H1 (cell line): ENCODE data around the gene CA9. TPM values are rescaled to one million over a fixed set of nuclear protein-coding genes. Genes with fewer than 3 reads are reported as not detected.
A peak's percentile ranks its signal among the peaks of the same experiment; 100 is the strongest.

ENCODE experiments used
- ASH2L ChIP-seq: fragments of 200-600, 300-600 bp; sonication (generic); IDR thresholded peaks from one replicate; pipeline ENCODE4 v1.7.1; 2017; ENCODE audit warnings: low read length
- BRCA1 ChIP-seq: IDR thresholded peaks from 2 replicates; pipeline ENCODE4 v1.6.1; 2012; ENCODE audit warnings: low read depth, low read length, improper control_type of control experiment
- CBX8 ChIP-seq: fragments of 300-800, 300-1000 bp; sonication (generic); IDR thresholded peaks from 2 replicates; pipeline ENCODE4 v1.7.1; 2016; ENCODE audit warnings: low read depth, low read length, borderline replicate concordance
- CHD2 ChIP-seq: IDR thresholded peaks from 2 replicates; pipeline ENCODE4 v1.6.1; 2012; ENCODE audit warnings: low read length, improper control_type of control experiment
- CREB1 ChIP-seq: IDR thresholded peaks from 2 replicates; pipeline ENCODE4 v1.6.1; 2012; ENCODE audit warnings: inconsistent platforms
- CTBP2 ChIP-seq: IDR thresholded peaks from 2 replicates; pipeline ENCODE4 v1.7.0; 2011; ENCODE audit warnings: borderline replicate concordance, mild to moderate bottlenecking, moderate library complexity, mixed read lengths, low read length; ENCODE audit not compliant: insufficient read depth, insufficient read length
- GTF2F1 ChIP-seq: IDR thresholded peaks from 2 replicates; pipeline ENCODE4 v1.6.1; 2012; ENCODE audit warnings: low read depth, low read length, improper control_type of control experiment, borderline replicate concordance
- HDAC6 ChIP-seq: IDR thresholded peaks from one replicate; pipeline ENCODE4 v1.7.1; 2012; ENCODE audit warnings: low read depth, mild to moderate bottlenecking, inconsistent platforms, low read length, moderate library complexity
- NANOG ChIP-seq: IDR thresholded peaks from 2 replicates; pipeline ENCODE4 v1.6.1; 2011; ENCODE audit warnings: low read length, low read depth, mild to moderate bottlenecking, inconsistent platforms; ENCODE audit not compliant: insufficient read depth, poor library complexity, severe bottlenecking
- PHF8 ChIP-seq: fragments of 200-600 bp; sonication (generic); conservative IDR thresholded peaks from 2 replicates; pipeline ENCODE4 v1.7.1; 2012; ENCODE audit warnings: low read depth, mild to moderate bottlenecking, inconsistent platforms, low read length, moderate library complexity
- POLR2AphosphoS5 ChIP-seq: IDR thresholded peaks from 2 replicates; pipeline ENCODE4 v1.6.1; 2011; ENCODE audit warnings: low read depth, low read length
- RAD21 ChIP-seq, 2 experiments: IDR thresholded peaks in 1 of 2; conservative IDR thresholded peaks in 1 of 2; 2 replicates each; pipeline ENCODE4 v1.6.1; 2011; ENCODE audit warnings: low read depth in 2 of 2, low read length in 2 of 2, improper control_type of control experiment in 1 of 2, inconsistent platforms in 1 of 2, mild to moderate bottlenecking in 1 of 2, moderate library complexity in 1 of 2
- RNF2 ChIP-seq: fragments of 200-900, 300-1000 bp; sonication (generic); IDR thresholded peaks from 2 replicates; pipeline ENCODE4 v1.7.1; 2016; ENCODE audit warnings: borderline replicate concordance, low read depth, mild to moderate bottlenecking, antibody characterized with exemption, low read length; ENCODE audit not compliant: poor library complexity, severe bottlenecking; ENCODE audit errors: missing control alignments
- RXRA ChIP-seq: IDR thresholded peaks from 2 replicates; pipeline ENCODE4 v1.6.1; 2011; ENCODE audit warnings: low read depth, mild to moderate bottlenecking, low read length, moderate library complexity; ENCODE audit not compliant: insufficient read depth
- SIN3A ChIP-seq, 2 experiments: IDR thresholded peaks in 1 of 2; conservative IDR thresholded peaks in 1 of 2; 2 replicates each; pipeline ENCODE4 v1.6.1; 2011 to 2012; ENCODE audit warnings: low read length in 2 of 2, improper control_type of control experiment in 1 of 2, low read depth in 1 of 2, mild to moderate bottlenecking in 1 of 2
- SP4 ChIP-seq: IDR thresholded peaks from 2 replicates; pipeline ENCODE4 v1.6.1; 2012; ENCODE audit warnings: low read length, inconsistent platforms
- TAF1 ChIP-seq: IDR thresholded peaks from 2 replicates; pipeline ENCODE4 v1.6.1; 2011; ENCODE audit warnings: mild to moderate bottlenecking, low read depth, low read length
- YY1 ChIP-seq: IDR thresholded peaks from 2 replicates; pipeline ENCODE4 v1.6.1; 2011; ENCODE audit warnings: low read depth, mild to moderate bottlenecking, low read length
- polyA plus RNA-seq, 7 experiments: library from polyadenylated mRNA; depleted of rRNA in 3 of 7; stranded (reverse) in 5 of 7; unstranded in 2 of 7; fragments of >200 nt in 5 of 7; fragments of 200-250 nt in 2 of 7; gene quantifications; 1 replicate in 5 of 7; 2 replicates in 1 of 7; 4 replicates in 1 of 7; pipeline versions ENCODE4 v1.2.1 to v1.2.3, GENCODE V29; 2011 to 2013; ENCODE audit warnings: missing spikeins in 2 of 7, mixed read lengths in 2 of 7
- total RNA-seq: library from RNA; stranded (reverse); fragmentation: NEBNext Ultra II Directional; extraction: Animal tissue kit (Norgen Biotek cat#: 25700); gene quantifications from 2 replicates; pipeline ENCODE4 v1.2.1, GENCODE V29; 2021
- TF ChIP-seq, protein P1 (sequence below), 3 experiments: IDR thresholded peaks; 1 replicate in 2 of 3; 2 replicates in 1 of 3; pipeline versions ENCODE4 v1.5.1 to v1.6.1; 2011; ENCODE audit warnings: low read length in 3 of 3, mild to moderate bottlenecking in 3 of 3, inconsistent platforms in 2 of 3, low read depth in 1 of 3, moderate library complexity in 1 of 3; ENCODE audit not compliant: insufficient read depth in 1 of 3; ENCODE audit errors: control extremely low read depth in 1 of 3
- TF ChIP-seq, protein P2 (sequence below): IDR thresholded peaks from 2 replicates; pipeline ENCODE4 v1.6.1; 2011; ENCODE audit warnings: low read depth, mild to moderate bottlenecking, low read length; ENCODE audit not compliant: insufficient read depth

The CA9 gene
- total and polyA plus RNA-seq, 2 of the 8 experiments (the other 6 are each of a cell fraction or from before 2014, with no cell fraction given) = 1.3 to 1.8 TPM

DNA sequence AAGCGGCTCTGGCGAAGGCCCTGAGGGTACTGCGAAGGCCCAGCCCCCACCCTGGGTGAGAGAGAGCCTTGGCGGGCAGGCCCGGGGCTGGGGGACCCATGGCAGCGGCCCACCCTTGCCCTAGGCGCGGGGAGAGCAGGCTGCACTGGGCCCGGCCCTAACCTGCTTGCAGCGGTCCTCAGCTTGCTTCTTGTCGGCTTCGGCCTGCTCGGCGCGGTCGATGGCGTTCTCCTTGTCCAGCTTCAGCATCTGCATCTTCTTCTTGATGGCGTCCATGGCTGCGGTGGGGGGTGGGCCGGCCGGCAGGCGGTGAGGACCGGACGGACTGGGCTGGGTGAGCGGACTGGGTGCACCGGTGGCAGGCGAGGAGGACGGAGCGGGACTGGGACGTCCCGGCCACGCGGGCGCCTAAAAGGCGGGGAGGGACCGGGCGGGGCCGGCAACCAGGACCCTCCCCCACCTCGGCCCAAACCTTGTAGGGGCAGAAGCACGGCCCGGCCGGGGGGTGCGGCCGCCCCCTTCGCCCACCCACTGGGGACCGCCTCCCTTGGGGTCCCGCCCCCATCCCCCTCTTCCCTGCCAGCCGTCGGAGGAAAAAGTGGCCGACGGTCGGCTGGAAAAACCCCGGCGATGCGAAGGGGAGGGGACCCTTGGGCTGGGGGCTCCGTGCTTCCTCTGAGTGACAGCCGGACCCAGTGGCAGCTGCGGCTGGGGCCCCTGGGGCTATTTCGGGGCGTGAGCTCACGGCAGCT lies 16.0 kb downstream of the CA9 start, which contains the start of gene TPM2 (continued):
- TF ChIP-seq CTBP2 (no peak), CBX8 (no peak), ASH2L (no peak), BRCA1 (no peak), RNF2 (no peak), HDAC6 (no peak), RAD21 (IDR thresholded peaks at IDR 0.05 in 1 of 2, conservative IDR thresholded peaks at IDR 0.05 in 1 of 2; ENCODE audit: low read depth in 2 of 2, low read length in 2 of 2) (no peak), CREB1 (no peak), CHD2 (no peak), POLR2AphosphoS5 (peak; percentile 79), RXRA (no peak), PHF8 (peak; percentile 76; the same call in 1 of the 2 replicates), GTF2F1 (peak; percentile 15; the same call in 1 of the 2 replicates), NANOG (no peak), TAF1 (peak; percentile 87), SP4 (no peak), SIN3A (conservative IDR thresholded peaks at IDR 0.05 in 1 of 2, IDR thresholded peaks at IDR 0.05 in 1 of 2; ENCODE audit: low read depth in 1 of 2, low read length in 2 of 2) (peak in 1 of 2 experiments; percentile 78; a peak in 2 of 4 replicates), YY1 (peak; percentile 57; the same call in 1 of the 2 replicates)
- TF ChIP-seq, protein P1, sequence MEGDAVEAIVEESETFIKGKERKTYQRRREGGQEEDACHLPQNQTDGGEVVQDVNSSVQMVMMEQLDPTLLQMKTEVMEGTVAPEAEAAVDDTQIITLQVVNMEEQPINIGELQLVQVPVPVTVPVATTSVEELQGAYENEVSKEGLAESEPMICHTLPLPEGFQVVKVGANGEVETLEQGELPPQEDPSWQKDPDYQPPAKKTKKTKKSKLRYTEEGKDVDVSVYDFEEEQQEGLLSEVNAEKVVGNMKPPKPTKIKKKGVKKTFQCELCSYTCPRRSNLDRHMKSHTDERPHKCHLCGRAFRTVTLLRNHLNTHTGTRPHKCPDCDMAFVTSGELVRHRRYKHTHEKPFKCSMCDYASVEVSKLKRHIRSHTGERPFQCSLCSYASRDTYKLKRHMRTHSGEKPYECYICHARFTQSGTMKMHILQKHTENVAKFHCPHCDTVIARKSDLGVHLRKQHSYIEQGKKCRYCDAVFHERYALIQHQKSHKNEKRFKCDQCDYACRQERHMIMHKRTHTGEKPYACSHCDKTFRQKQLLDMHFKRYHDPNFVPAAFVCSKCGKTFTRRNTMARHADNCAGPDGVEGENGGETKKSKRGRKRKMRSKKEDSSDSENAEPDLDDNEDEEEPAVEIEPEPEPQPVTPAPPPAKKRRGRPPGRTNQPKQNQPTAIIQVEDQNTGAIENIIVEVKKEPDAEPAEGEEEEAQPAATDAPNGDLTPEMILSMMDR (IDR thresholded peaks at IDR 0.05; ENCODE audit: control extremely low read depth in 1 of 3, insufficient read depth in 1 of 3, low read depth in 1 of 3, low read length in 3 of 3) = no peak
- TF ChIP-seq, protein P2, sequence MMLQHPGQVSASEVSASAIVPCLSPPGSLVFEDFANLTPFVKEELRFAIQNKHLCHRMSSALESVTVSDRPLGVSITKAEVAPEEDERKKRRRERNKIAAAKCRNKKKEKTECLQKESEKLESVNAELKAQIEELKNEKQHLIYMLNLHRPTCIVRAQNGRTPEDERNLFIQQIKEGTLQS = no peak
